GM21576 (cell line): ENCODE results near the gene GOLGA8G.
"Not testable (repeated sequence)": the region's sequence is repeated elsewhere in the genome, so short reads cannot be mapped to it uniquely, and the experiment has no call there.

Source experiments
- ATAC-seq: cut with Tn5 transposase; IDR thresholded peaks from one replicate; pipeline ENCODE4 v1.9.1; 2021; ENCODE audit warnings: mild to moderate bottlenecking, moderate library complexity; ENCODE audit not compliant: unreplicated experiment

GOLGA8G gene, protein sequence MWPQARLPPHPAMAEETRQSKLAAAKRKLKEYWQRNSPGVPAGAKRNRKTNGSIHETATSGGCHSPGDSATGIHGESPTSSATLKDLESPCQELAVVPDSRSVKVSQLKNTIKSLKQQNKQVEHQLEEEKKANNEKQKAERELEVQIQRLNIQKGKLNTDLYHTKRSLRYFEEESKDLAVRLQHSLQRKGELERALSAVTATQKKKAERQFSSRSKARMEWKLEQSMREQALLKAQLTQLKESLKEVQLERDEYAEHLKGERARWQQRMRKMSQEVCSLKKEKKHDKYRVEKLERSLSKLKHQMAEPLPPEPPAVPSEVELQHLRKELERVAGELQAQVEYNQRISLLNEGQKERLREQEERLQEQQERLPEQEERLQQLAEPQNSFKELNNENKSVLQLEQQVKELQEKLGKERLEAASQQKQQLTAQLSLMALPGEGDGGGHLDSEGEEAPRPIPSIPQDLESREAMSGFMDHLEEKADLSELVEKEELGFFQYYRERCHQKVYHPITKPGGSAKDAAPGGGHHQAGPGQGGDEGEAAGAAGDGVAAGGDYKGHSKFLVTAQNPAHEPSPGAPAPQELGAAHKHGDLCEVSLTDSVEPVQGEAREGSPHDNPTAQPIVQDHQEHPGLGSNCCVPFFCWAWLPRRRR

GRCh38 chr15:28532954-28533353 lies at the start of gene GOLGA8G:
GOLGA8G (minus strand) TSS chr15:28532971; CDS start chr15:28532909, 62 bp downstream.
- not testable (repeated sequence) for ATAC-seq

DNA sequence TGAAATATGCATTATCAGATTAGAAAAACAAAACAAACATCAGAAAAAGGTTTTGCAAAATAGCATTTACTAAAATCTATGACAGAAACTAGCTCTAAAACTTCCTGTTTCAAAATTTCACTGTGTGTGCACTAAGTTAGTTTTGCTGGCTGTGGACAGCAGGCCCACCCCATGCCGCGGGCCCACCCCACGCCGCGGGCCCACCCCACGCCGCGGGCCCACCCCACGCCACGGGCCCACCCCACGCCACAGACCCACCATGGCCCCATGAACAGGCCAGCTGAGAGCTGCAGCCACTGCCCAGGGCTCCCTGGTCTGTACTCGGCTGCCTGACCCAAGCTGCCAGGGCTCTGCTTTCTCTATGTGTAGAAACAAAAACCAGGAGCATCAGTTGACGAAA lies 40.6 kb upstream of the GOLGA8G start:
- not testable (repeated sequence) for ATAC-seq

DNA sequence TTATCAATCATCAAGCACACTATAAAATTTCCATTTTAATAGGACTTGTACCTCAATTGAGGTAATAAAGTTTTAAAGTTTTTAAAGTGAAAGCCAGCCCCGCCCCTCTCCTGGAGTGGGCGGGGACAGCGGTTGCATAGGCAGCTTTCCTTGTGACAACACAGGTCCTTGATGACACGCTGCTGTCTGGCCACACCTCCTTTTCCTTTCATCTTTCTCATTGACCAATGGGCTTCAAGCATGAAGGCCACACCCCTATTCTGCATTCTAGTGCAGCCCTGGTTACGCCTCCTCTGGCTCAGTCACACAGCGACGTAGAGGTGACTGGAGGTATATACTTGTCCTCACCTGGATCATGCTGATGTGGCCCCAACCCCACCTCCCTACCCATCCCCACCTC lies 20.5 kb upstream of the GOLGA8G start, which contains the start of gene GOLGA6L25:
GOLGA6L25 (plus strand) TSS at position 301 of the 400 bp plus-strand sequence; CDS start at position 362, 61 bp downstream.
- ATAC-seq, result not testable (repeated sequence)

- ATAC-seq, result not testable (repeated sequence)
Measured at GRCh38 chr15:28515208-28515607, 17.6 kb downstream of the GOLGA8G start.

GRCh38 chr15:28514128-28514527 lies 18.6 kb downstream of the GOLGA8G start:
- ATAC-seq, result not testable (repeated sequence)

GRCh38 chr15:28508217-28508889 lies 24.4 kb downstream of the GOLGA8G start:
- not testable (repeated sequence) for ATAC-seq

DNA sequence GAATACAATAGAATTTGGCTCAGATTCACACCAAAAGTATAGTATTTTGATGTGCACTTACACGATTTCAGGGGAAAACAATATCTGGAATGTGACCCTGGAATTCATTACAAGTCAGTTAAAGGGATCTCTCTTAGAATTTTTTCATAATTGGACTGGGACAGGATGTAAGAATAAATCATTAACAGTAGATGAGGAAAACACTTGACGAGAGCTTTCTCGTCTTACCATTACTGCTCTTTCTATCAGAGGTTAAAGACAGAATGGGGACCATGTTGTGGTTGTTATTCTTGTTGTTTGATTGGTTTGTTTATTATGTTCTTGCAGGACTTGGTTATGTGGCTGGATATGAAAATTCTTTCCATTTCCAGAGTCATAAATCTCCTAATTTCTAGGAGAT lies 51.4 kb downstream of the GOLGA8G start:
- not testable (repeated sequence) for ATAC-seq
